AG04450 (cell line): Measurements from ENCODE around the gene BIRC6. TPM values are rescaled to one million over a fixed set of nuclear protein-coding genes. Genes with fewer than 3 reads are reported as not detected.

Source experiments
- CTCF ChIA-PET: fragments of 300-600, 350-600 bp; formaldehyde crosslinking; extraction: SDS; loops from one replicate; lab custom pipeline; 2022; ENCODE audit warnings: antibody characterized with exemption, inconsistent platforms; lab: Charles Lee
- POLR2A ChIA-PET: fragments of 350-600 bp; formaldehyde crosslinking; extraction: SDS; loops from one replicate; lab custom pipeline; 2021; ENCODE audit warnings: antibody characterized with exemption, inconsistent platforms; lab: Yijun Ruan, JAX
- DNase-seq: peaks from one replicate; pipeline ENCODE4 v3.0.0-alpha.2; 2011; ENCODE audit warnings: low read depth, low spot score
- H3K27ac ChIP-seq: one replicate; pipeline ENCODE4 v1.5.1; 2012; ENCODE audit warnings: low read depth, low read length, control low read depth
- H3K27me3 ChIP-seq: one replicate; pipeline ENCODE4 v1.6.0; 2012; ENCODE audit warnings: low read length; ENCODE audit not compliant: control insufficient read depth, insufficient read depth
- H3K4me3 ChIP-seq: 2 replicates; pipeline ENCODE4 v1.5.1; 2011; ENCODE audit warnings: mild to moderate bottlenecking, low read depth, low read length, control low read depth
- H3K9me3 ChIP-seq: 2 replicates; pipeline ENCODE4 v1.5.1; 2012; ENCODE audit warnings: low read length; ENCODE audit not compliant: control insufficient read depth, insufficient read depth
- polyA plus RNA-seq: library from polyadenylated mRNA; depleted of rRNA; stranded (reverse); fragments of >200 nt; gene quantifications from 2 replicates; pipeline ENCODE4 v1.2.3, GENCODE V29; 2011; rRNA removed
- small RNA-seq: library from RNA; depleted of rRNA; stranded (forward); fragments of <200 nt; gene quantifications from one replicate; pipeline ENCODE3, GENCODE V24; 2012; ENCODE audit warnings: low read depth; ENCODE audit not compliant: insufficient read length
- TF ChIP-seq, protein P1 (sequence below): IDR thresholded peaks from 2 replicates; pipeline ENCODE4 v1.5.1; 2011; ENCODE audit warnings: low read depth, low read length, control low read depth, inconsistent platforms

The BIRC6 gene
- polyA plus RNA-seq, 1 experiment, result 86.3 TPM

DNA sequence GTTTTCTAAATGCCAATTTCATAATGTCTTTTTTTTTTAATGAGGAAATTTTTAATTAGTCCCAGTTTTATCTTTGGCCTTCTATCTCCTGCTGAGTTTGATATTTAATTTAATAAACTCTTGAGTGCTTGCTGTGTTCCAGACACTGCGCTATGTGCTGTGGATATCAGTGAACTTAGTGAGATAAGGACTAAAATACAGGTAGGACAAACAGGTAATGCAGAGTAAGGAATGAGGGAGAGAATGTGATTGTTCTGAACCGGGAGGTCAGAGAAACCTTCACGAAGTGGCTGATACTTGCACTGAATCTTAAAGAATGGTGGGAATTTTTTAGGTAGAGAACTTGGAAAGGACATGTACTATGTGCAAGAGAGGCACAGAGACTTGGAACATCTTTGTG, 299.2 kb downstream of the BIRC6 start:
- no peaks in the 10 kb centered on the region for H3K9me3 ChIP-seq
- no peak for DNase-seq
- ChIA-PET CTCF (no interaction called here), POLR2A (interaction anchor here (0.7 kb wide), 1 partner anchor 88 kb away, joined by 3 read pairs; no protein-coding TSS in a partner anchor)
- no peak overlapping the region for H3K4me3 ChIP-seq
- H3K27me3 ChIP-seq, result no peaks in the 10 kb centered on the region
- TF ChIP-seq, protein P1, sequence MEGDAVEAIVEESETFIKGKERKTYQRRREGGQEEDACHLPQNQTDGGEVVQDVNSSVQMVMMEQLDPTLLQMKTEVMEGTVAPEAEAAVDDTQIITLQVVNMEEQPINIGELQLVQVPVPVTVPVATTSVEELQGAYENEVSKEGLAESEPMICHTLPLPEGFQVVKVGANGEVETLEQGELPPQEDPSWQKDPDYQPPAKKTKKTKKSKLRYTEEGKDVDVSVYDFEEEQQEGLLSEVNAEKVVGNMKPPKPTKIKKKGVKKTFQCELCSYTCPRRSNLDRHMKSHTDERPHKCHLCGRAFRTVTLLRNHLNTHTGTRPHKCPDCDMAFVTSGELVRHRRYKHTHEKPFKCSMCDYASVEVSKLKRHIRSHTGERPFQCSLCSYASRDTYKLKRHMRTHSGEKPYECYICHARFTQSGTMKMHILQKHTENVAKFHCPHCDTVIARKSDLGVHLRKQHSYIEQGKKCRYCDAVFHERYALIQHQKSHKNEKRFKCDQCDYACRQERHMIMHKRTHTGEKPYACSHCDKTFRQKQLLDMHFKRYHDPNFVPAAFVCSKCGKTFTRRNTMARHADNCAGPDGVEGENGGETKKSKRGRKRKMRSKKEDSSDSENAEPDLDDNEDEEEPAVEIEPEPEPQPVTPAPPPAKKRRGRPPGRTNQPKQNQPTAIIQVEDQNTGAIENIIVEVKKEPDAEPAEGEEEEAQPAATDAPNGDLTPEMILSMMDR, result no peak
- H3K27ac ChIP-seq, result no peak overlapping the region

DNA sequence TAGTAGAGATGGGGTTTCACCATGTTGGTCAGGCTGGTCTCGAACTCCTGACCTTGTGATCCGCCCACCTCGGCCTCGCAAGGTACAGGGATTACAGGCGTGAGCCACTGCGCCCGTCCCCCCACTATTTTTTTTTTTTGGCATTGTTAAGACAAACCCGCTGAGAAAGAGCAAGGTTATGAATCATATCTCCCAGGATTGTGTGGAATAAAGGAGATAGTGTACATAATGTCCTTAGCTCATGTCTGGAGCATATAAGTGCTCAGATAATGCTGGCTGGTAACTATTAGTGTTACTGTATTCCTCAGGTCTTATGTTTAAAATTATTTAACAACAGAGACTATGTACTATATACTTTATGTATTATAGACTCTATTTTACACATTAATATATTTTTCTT, 307.0 kb downstream of the BIRC6 start:
- POLR2A ChIA-PET, result interaction anchor here (0.7 kb wide), 1 partner anchor 908 kb away, joined by 6 read pairs; no protein-coding TSS in a partner anchor
- CTCF ChIA-PET, result no interaction called here
- Histone ChIP-seq H3K9me3 (no peaks in the 10 kb centered on the region; the same call in 1 of the 2 replicates), H3K27me3 (no peaks in the 10 kb centered on the region), H3K27ac (no peak overlapping the region), H3K4me3 (no peak overlapping the region)
- TF ChIP-seq, protein P1, result no peak
- no peak for DNase-seq

GRCh38 chr2:32666704-32667103, 309.9 kb downstream of the BIRC6 start:
- ChIA-PET CTCF (no interaction called here), POLR2A (no interaction called here)
- H3K4me3 ChIP-seq, result no peak overlapping the region
- no peak for DNase-seq
- no peak overlapping the region for H3K27ac ChIP-seq
- H3K27me3 ChIP-seq, result no peaks in the 10 kb centered on the region
- TF ChIP-seq, protein P1, result no peak
- no peaks in the 10 kb centered on the region; the same call in 1 of the 2 replicates for H3K9me3 ChIP-seq

GRCh38 chr2:32668254-32668653, 311.4 kb downstream of the BIRC6 start:
- Histone ChIP-seq H3K27me3 (no peaks in the 10 kb centered on the region), H3K27ac (no peak overlapping the region), H3K4me3 (no peak overlapping the region), H3K9me3 (no peaks in the 10 kb centered on the region; the same call in 1 of the 2 replicates)
- TF ChIP-seq, protein P1, result no peak
- ChIA-PET POLR2A (interaction anchor here (0.7 kb wide), 1 partner anchor 329 kb away, joined by 3 read pairs; no protein-coding TSS in a partner anchor), CTCF (no interaction called here)
- DNase-seq, result no peak

Small RNA genes lying within 50 kb of the gene (small RNA-seq; reads per million reads assigned to genes)
- gene MIR4765 (not detected), gene MIR558 (not detected)

Other genes starting within 250 kb of the BIRC6 start
- 21.4 and 29.5 TPM in 2 replicates for gene SLC30A6, start 191.2 kb upstream of the BIRC6 start, polyA plus RNA-seq
- gene NLRC4, start 92.1 kb upstream of the BIRC6 start, polyA plus RNA-seq, result not detected in 2 replicates
- 16.8 and 26.0 TPM in 2 replicates for gene YIPF4, start 79.1 kb upstream of the BIRC6 start, polyA plus RNA-seq